Measurements from ENCODE around the gene MYOG. TPM values are rescaled to one million over a fixed set of nuclear protein-coding genes. Genes with fewer than 3 reads are reported as not detected.

MYOG gene
- total and polyA plus RNA-seq, 10 donors: not detected

DNA sequence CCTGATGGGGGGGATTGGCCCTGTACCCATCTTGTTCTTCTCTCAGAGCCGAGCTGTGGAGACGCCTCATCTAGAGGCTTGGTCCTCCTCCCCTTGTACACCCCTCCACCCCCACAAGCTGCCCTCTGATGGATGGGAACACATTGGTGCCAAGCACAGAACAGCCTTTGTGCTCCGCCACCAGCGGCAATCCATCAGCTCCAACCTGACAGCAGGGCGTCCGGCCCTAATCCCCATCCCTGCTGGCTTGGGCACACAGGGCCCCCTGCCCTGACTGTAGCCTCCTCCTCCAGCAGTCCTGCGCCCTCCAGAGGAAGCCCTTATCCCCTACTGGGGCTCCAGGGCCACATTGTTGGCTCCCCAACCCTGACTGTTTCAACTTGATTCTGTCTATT, 3.8 kb upstream of the MYOG start:
- Histone ChIP-seq H3K27me3 (replicated peaks in 1 of 7) (peaks cover 0 to 26% (median 0%) of the 10 kb centered on the region in 7 donors), H3K9me3 (peaks cover 0 to 12% (median 8%) of the 10 kb centered on the region in 8 donors), H3K27ac (no peak overlapping the region), H3K36me3 (no peaks in the 10 kb centered on the region), H3K4me3 (no peak overlapping the region), H3K4me1 (no peaks in the 10 kb centered on the region)
- 74 to 90% (median 76%) methylated on average over 6 to 7 of the region's 7 CpGs for WGBS, 5 donors
- no peak for DNase-seq
- intact Hi-C loops (cut with DNase I; ENCODE audit: low total_unique reads): no loop called here
- TF ChIP-seq POLR2A (IDR thresholded peaks at IDR 0.05) (no peak), POLR2AphosphoS5 (IDR thresholded peaks at IDR 0.05) (no peak)
- TF ChIP-seq, protein P1, sequence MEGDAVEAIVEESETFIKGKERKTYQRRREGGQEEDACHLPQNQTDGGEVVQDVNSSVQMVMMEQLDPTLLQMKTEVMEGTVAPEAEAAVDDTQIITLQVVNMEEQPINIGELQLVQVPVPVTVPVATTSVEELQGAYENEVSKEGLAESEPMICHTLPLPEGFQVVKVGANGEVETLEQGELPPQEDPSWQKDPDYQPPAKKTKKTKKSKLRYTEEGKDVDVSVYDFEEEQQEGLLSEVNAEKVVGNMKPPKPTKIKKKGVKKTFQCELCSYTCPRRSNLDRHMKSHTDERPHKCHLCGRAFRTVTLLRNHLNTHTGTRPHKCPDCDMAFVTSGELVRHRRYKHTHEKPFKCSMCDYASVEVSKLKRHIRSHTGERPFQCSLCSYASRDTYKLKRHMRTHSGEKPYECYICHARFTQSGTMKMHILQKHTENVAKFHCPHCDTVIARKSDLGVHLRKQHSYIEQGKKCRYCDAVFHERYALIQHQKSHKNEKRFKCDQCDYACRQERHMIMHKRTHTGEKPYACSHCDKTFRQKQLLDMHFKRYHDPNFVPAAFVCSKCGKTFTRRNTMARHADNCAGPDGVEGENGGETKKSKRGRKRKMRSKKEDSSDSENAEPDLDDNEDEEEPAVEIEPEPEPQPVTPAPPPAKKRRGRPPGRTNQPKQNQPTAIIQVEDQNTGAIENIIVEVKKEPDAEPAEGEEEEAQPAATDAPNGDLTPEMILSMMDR (IDR thresholded peaks at IDR 0.05 in 8 of 11, conservative IDR thresholded peaks at IDR 0.05 in 3 of 11): no peak

DNA sequence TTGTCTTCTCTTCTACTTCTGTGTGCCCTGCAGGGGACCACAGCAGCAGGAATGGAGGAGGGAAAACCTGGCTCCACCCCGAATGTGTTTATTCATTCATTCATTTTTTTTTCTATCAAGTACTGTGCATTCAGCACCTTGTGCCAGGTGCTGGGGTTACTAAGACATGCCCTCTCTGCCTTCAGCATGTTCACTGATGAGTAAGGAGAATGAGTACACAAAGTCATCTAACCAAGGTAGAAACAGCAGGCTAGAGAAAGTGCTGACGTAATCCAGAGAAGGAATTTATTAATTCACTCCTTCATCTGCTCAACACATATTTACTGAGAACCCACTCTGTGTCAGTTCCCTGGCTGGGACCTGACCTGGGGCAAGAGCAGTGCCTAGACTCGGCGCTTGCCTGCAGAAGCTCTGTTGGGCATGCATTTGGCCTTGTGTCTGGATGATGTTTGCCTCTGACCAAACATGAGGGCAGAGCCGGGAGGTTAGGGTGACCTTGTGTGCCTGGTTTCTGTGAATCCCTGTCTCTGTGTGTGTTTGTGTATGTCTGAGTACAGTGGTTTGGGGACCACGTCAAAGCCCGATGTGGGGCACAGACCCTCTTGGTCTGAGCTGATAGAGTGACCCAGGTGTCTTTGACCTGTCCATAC, 3.3 kb upstream of the MYOG start:
- intact Hi-C loops (cut with DNase I; ENCODE audit: low total_unique reads): no loop called here
- Histone ChIP-seq H3K4me3 (no peak overlapping the region), H3K4me1 (no peaks in the 10 kb centered on the region), H3K36me3 (no peaks in the 10 kb centered on the region), H3K9me3 (peaks cover 0 to 6% (median 2%) of the 10 kb centered on the region in 8 donors), H3K27me3 (replicated peaks in 1 of 7) (peaks cover 0 to 26% (median 0%) of the 10 kb centered on the region in 7 donors), H3K27ac (no peak overlapping the region)
- 84 to 94% (median 88%) methylated on average over 3 to 7 of the region's 7 CpGs for WGBS, 5 donors
- DNase-seq: no peak
- no peak for TF ChIP-seq POLR2A (IDR thresholded peaks at IDR 0.05)
- TF ChIP-seq, protein P1 (IDR thresholded peaks at IDR 0.05 in 8 of 11, conservative IDR thresholded peaks at IDR 0.05 in 3 of 11): no peak
- no peak for TF ChIP-seq POLR2AphosphoS5 (IDR thresholded peaks at IDR 0.05)

DNA sequence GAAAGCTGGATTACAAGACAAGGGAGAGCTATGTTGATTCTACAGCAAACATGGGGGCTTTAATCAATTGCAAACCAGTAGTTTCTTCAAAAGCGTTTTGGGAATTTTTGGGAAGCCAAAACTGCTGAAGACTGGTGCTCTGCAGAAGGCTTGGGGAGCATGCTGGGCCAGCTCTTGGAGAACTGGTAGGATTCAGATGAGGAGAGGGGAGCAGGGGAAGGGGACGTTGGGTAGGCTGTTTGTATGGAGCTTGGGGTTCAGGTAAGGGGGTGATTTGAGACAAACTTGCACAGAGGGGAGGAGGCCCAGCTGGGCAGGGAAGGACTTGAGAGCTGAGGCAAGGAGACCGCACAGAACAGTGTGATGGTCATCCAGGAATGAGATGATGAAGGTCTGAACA, 2.6 kb upstream of the MYOG start:
- peaks cover 0 to 3% (median 0%) of the 10 kb centered on the region in 6 donors for H3K4me1 ChIP-seq
- no peak for DNase-seq
- intact Hi-C loops (cut with DNase I; ENCODE audit: low total_unique reads): no loop called here
- no peak overlapping the region for H3K27ac ChIP-seq
- whole genome bisulfite sequencing, 5 donors: 85 to 90% (median 89%) methylated on average over 3 of the region's 3 CpGs
- TF ChIP-seq POLR2AphosphoS5 (IDR thresholded peaks at IDR 0.05) (no peak), POLR2A (IDR thresholded peaks at IDR 0.05) (no peak)
- TF ChIP-seq, protein P1 (IDR thresholded peaks at IDR 0.05 in 8 of 11, conservative IDR thresholded peaks at IDR 0.05 in 3 of 11): no peak
- no peaks in the 10 kb centered on the region for H3K9me3 ChIP-seq
- peaks cover 0 to 26% (median 0%) of the 10 kb centered on the region in 7 donors for H3K27me3 ChIP-seq (replicated peaks in 1 of 7)
- H3K4me3 ChIP-seq: no peak overlapping the region
- no peaks in the 10 kb centered on the region for H3K36me3 ChIP-seq

DNA sequence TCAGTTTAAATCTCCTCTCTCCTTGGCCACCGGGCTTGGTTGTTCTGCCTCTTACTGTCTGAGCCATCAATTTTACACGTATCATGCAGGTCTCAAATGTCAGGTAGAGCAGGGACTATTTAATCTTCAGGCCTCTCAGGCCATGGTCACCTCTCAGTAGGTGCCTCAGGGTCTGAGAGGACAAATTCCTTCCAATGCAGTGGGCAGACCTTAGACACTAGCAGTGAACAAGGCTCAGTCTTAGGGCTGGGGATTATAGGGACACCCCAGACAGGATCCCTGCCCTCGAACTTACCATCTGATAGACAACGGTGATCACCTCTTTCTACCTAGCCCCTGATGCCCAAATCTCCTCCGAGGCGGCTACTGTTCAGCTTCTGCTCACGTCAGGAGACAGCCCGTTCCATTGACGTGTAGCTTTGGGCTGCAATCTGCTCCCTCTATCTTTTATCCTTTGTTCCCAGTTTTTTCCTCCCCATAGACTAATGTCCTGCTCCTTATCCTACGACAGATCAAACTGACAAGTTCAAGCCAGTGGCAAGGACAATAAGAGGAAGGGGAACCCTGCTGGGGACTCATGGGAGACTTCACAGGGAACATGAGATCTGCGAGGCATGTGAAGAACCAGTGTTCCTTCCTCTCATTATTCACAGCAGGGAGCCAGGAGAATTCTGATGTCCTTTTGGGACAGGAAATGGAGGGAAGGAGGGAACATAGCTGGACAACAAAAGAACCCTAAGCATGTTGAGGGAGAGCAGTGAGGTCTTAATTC, 1.4 kb upstream of the MYOG start:
- Histone ChIP-seq H3K4me1 (peaks cover 0 to 13% (median 3%) of the 10 kb centered on the region in 6 donors), H3K27ac (no peak overlapping the region), H3K36me3 (no peaks in the 10 kb centered on the region), H3K4me3 (no peak overlapping the region), H3K27me3 (replicated peaks in 1 of 7) (peaks cover 0 to 15% (median 0%) of the 10 kb centered on the region in 7 donors), H3K9me3 (no peaks in the 10 kb centered on the region)
- intact Hi-C loops (cut with DNase I; ENCODE audit: low total_unique reads): no loop called here
- DNase-seq: no peak
- TF ChIP-seq, protein P1 (IDR thresholded peaks at IDR 0.05 in 8 of 11, conservative IDR thresholded peaks at IDR 0.05 in 3 of 11): no peak
- TF ChIP-seq POLR2A (IDR thresholded peaks at IDR 0.05) (no peak), POLR2AphosphoS5 (IDR thresholded peaks at IDR 0.05) (no peak)
- WGBS, 5 donors: 77 to 83% (median 79%) methylated on average over 11 of the region's 11 CpGs

Measured in spleen (tissue), 11 donors.